T47D (cell line): Measurements from ENCODE around the gene XAF1.
"Not testable (repeated sequence)": the region's sequence is repeated elsewhere in the genome, so short reads cannot be mapped to it uniquely, and the experiment has no call there.

Experiments
- DNase-seq, 2 experiments: peaks; one replicate each; pipeline versions ENCODE4 v3.0.0 to v3.0.0-alpha.2; 2011 to 2012; ENCODE audit warnings: low read depth in 1 of 2, low spot score in 1 of 2
- JUND ChIP-seq: IDR thresholded peaks from 2 replicates; pipeline ENCODE4 v1.6.1; 2012; ENCODE audit warnings: low read depth
- in situ Hi-C: cut with HindIII; loops from 2 replicates; pipeline ENCODE4 v1.10.0; 2016; ENCODE audit warnings: low sequenced_read_pairs, low pct_unique_long_range_greater_than_20kb

XAF1 gene

DNA sequence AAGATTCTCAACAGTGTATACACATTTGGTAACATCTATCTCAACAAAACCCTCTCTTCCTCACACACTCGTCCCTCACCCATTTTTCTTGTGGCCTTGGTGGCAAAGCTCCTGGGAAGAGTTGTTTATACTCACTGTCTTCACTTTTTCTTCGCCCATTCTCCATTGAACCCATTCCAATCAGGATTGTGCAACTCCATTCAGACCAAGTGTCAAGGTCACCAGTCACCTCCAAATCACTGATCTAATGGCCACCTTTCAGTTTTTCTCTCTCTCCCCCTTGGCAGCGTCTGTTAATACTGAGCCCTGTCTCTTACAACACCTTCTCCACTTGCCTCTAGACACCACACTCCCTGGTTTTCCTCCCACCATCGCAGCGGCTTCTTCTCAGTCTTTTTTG, 34.1 kb upstream of the XAF1 start:
- in situ Hi-C loops, result no loop called here
- no peak for TF ChIP-seq JUND
- no peak for DNase-seq

DNA sequence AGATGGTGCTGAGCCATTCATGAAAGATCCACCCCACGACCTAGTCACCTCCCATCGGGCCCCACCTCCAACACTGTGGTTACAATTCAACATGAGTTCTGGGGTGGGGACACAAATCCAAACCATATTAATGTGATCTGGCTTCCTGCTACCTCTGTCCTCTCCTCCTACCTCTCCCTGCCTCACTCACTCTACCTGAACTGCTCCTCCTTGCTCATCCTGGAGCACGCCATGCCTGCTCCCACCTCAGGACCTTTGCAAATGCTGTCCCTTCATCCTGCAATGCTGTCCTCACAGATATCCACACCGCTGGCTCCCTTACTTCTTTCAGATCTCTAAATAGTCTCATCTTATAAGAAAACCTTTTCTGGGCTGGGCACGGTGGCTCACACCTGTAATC, 31.8 kb upstream of the XAF1 start:
- no peak for DNase-seq
- TF ChIP-seq JUND, result no peak
- in situ Hi-C loops, result no loop called here

DNA sequence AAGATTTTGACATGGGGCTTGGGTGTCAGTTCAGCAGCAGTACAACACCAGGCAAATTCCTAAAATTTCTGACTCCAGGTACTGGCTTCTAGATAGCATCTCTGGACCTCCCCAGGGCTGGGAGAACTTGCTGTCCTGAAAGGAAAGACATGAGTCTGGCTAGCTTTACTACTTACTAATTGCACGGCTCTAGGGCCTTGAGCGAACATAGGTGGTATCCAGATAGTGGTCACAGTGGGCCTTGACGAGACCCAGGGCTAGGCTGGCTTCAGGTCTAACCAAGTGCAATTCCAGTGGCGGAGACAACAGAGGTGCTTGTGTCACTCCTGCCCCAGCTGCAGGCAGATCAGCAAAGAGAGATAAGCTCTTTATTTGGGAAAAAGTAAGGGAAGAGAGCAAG, 26.3 kb upstream of the XAF1 start:
- no peak for DNase-seq
- in situ Hi-C loops, result no loop called here
- TF ChIP-seq JUND, result no peak

DNA sequence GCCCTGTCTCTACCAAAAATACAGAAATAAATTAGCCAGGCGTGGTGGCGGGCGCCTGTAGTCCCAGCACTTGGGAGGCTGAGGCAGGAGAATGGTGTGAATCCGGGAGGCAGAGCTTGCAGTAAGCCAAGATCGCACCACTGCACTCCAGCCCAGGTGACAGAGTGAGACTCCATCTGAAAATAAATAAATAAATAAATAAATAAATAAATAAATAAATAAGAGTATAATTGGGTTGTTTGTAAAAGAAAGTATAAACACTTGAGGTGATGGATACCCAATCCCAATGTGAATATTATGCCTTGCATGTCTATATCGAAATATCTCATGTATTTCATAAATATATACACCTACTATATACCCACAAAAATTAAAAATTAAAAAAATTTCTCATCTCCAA, 9.2 kb upstream of the XAF1 start:
- DNase-seq, in situ Hi-C loops: not testable (repeated sequence)

DNA sequence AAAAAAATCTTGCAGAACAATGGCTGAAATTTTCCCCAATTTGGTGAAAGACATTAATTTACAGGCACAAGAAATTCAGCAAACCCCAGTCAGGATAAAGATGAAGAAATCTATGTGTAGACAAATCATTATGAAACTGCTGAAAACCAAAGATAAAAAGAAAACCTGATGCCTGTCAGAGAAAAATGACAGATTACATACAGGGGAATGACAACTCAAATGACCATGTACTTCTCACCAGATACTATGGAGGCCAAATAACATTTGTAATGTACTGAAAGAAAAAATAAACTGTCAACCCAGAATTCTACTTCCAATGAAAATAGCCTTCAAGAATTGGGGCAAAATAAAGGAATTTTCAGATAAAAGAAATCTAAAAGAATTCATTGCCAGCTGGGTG, 7.2 kb upstream of the XAF1 start:
- no peak for TF ChIP-seq JUND
- in situ Hi-C loops, result no loop called here
- DNase-seq, result no peak

DNA sequence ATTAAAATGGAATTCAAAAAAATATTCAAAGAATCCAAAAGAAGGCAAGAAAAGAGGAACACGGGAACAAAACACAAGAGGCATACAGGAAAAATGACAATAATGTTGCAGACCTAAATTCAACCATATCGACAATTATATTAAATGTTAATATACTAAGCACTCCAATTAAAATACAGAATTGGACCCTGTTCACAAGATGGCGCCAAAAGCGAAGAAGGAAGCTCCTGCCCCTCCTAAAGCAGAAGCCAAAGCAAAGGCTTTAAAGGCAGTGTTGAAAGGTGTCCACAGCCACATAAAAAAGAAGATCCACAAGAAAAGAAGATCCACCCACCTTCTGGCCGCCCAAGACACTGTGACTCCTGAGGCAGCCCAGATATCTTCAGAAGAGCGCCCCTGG, 6.3 kb upstream of the XAF1 start:
- in situ Hi-C loops, result no loop called here
- TF ChIP-seq JUND, result no peak
- DNase-seq, result no peak

DNA sequence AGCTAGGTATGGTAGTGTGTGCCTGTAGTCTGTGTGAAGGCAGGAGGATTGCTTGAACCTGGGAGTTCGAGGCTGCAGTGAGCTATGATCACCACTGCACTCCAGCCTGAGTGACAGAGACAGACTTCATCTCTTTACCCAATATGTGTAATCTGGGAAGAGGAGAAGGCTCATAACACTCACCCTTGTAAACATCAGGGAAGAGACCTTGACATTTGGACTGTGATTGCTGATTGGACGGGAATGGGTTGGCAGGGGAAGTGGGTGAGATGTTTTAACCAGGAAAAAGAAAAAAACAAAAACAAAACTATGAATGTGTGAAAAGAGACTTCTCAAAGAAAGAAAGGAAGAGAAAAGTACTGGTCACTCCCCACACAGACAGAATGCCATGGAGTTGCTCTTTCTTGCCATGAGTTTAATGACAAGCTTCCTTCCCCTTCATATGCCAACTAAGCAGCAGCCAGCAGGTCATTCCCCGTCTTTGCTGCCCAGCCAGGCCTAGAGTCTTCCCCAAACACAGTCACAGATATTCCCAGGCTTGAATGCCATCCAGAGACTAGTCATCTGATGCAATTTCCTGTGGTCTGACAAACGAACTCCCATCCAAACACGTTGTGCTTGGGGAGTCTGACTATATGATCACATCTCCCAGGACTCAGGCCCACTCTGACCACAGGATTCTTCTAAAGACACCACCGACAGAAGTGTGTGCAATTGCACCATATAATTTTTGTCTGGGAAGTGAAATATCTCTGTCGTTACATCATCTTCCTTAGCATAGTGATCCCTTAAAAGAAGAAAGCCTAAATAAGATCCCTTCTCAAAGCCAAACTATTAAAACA, 3.6 kb upstream of the XAF1 start:
- in situ Hi-C loops, result no loop called here
- no peak for TF ChIP-seq JUND
- no peak for DNase-seq

DNA sequence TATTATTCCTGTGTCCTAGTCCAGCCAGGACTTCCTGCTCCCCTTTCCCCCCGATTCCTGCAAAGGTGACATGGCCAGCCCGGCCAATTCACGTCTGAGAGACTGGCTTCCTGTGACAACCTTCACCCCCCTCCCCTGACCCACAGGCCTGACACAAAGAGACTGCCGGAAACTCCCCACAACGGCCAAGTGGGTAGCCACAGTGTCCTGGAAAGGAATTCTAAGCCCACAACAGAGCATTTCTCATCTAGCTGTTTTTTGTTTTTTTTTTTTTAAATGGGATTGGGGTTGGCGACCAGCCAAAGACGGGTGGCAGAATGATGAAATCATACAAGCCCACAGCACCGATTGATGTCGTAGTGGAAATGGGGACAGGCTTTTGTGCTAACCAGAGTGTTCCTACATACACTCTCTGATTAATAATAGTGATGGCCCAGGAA, 2.8 kb upstream of the XAF1 start:
- no peak for TF ChIP-seq JUND
- in situ Hi-C loops, result no loop called here
- no peak for DNase-seq

DNA sequence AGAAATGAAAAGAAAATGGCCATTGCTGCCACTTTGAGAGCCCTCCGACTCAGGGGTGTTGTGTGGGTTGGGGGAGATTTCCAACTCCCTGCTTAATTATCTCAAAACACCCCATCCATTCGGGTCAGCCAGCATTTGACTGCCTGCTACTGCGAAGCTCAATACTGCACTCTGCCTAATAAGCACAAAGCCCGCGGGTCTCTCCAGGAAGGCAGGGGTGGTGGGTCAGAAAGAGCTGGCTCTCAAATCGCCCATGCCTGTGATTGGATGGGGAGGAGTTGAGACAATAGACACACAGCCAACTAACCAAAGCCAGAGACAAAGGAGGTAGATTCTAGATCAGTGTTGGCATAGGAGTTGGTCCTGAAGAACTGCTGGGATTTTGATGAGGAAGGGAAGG, 2.3 kb upstream of the XAF1 start:
- no peak for DNase-seq
- in situ Hi-C loops, result no loop called here
- no peak for TF ChIP-seq JUND

DNA sequence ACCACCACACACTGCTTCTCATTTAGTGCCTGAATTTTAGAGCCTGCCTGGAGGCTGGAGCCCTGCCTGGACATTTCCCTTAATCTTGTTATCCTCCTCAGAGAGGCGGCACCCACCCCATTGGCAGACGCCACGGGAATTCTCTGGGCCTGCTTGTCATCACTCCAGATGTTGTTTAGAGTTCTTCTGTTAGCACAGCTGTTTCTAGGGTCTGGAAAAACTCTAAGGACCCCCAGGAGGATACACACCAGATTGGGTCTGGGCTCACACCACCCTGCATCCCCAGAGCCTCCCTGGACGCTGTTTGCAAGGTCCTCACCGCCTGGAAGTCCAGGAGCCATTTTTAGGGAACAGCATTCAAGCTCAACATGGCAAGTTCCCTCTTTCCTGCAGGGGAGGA, 565 bp upstream of the XAF1 start:
- TF ChIP-seq JUND, result no peak
- DNase-seq, result no peak
- in situ Hi-C loops, result no loop called here

DNA sequence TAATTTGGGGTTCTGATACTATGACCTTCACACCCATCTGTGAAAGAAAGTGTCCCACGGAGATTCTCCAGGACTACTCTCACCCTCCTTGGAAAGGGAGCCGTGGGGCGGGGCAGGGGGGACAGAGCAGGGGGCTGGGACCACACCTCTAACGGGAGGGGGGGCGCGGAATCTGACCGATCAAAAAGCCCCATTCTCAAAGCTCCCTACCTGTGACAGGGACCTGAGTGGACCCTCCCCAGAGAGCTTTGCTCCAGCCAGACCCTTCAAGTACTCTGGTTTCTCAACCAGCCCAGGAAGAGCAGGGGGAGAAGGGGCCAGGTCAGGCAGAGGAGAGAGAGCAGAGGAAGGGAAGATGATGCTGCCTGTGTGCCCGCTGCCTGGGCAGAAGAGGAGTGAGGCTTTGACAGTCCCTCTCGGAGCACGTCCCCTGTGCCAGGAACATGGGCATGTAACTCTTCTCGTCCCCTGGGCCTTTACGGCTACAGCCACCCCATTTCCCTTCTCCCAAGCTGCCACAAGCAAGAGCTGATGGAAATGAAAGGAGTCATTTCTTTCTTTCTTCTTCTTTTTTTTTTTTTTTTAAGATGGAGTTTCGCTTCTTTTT, 682 bp downstream of the XAF1 start:
- in situ Hi-C loops, result no loop called here
- TF ChIP-seq JUND, result no peak

DNA sequence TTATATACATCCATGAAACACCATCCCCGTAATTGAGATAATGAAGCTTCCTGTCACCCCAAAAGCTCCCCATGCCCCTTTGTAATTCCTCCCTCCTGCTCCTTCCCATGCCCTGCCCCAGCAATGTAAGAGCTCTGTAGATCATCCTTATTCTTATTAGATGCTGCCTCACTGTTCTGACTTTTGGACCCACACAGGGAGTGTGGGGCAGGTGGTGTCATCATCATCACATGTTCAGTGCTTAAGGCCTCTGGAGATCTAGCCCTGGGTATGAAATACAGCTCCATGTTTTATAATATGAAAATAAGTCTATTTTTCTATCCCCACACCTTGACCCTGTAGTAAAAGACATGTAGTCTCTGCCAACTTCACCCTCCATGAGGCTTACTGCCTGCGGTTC, 1.9 kb downstream of the XAF1 start:
- in situ Hi-C loops, result no loop called here
- no peak for TF ChIP-seq JUND
- no peak for DNase-seq

More for the DNA sequence above, 682 bp downstream of the XAF1 start:
- DNase-seq, result no peak

DNA sequence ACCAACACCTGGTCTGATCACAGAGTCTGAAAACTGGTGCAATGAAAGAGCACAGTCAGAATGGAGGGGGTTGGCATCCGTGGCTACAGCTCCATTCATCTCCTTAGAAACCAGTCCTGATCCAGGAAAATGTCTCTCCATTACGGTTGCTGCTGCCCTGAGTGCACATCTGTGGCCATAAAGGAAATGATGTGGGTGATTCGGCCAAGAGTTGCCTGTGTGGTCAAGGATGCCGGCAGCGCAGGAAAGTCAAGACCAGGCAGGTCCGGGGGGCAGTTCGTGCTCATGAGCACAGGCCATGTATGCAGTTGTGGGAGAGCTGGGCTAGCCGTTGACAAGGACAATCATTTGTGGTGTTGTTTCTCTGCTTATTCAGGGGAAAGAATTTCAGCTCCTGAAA, 5.9 kb downstream of the XAF1 start:
- no peak for DNase-seq
- in situ Hi-C loops, result no loop called here
- no peak for TF ChIP-seq JUND

DNA sequence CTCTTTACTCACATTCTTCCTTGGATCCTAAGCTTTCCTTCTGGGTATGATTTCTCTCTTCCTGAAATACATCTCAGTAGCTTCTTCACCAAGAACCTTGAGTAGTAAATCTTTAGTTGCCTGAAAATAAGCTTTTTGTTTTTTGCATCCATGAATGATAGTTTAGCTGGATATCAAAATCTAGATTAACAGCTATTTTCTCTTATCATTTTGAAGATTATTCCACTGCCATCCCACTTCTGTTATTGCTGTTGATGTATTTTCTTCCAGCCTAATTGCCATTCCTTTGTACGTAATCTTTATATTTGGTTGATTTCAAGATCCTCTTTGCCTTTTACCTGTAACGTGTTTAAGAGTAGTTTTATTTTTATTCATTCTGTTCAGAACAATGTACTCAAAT, 12.6 kb downstream of the XAF1 start:
- TF ChIP-seq JUND, result no peak
- in situ Hi-C loops, result no loop called here
- no peak for DNase-seq
